ENCODE measurements around the gene ADGRG4.
"Not testable (repeated sequence)": the region's sequence is repeated elsewhere in the genome, so short reads cannot be mapped to it uniquely, and the experiment has no call there.

The ADGRG4 gene

GRCh38 chrX:136300721-136301120, at the start of gene ADGRG4:
Gene ADGRG4 (plus strand): TSS chrX:136300963. CDS start chrX:136308778, 7,815 bp downstream.
- H3K36me3 ChIP-seq (ENCODE audit: insufficient read depth, insufficient read length, low read length); DNase-seq (ENCODE audit: low read depth, low spot score); H3K27me3 ChIP-seq (ENCODE audit: insufficient read depth, insufficient read length); H3K9ac ChIP-seq (ENCODE audit: insufficient read length, low read depth); H3K9me3 ChIP-seq (ENCODE audit: insufficient read depth, low read length); H3K4me1 ChIP-seq (ENCODE audit: insufficient read depth, insufficient read length); H3K4me3 ChIP-seq (ENCODE audit: insufficient read length, low read depth): not testable (repeated sequence)

GRCh38 chrX:136251041-136251991, 49.4 kb upstream of the ADGRG4 start, which contains the start of gene MAP7D3:
Gene MAP7D3 (minus strand): TSS chrX:136251400. CDS start chrX:136251358, 42 bp downstream.
- no peaks in the 10 kb centered on the region for H3K27me3 ChIP-seq (ENCODE audit: insufficient read depth, insufficient read length)
- peak within 1 kb of the TSS; percentile 43 for H3K4me3 ChIP-seq (ENCODE audit: insufficient read length, low read depth)
- H3K9me3 ChIP-seq (ENCODE audit: insufficient read depth, low read length), result no peaks in the 10 kb centered on the region
- DNase-seq (ENCODE audit: low read depth, low spot score), result no peak
- no peaks in the 10 kb centered on the region for H3K4me1 ChIP-seq (ENCODE audit: insufficient read depth, insufficient read length)
- H3K9ac ChIP-seq (ENCODE audit: insufficient read length, low read depth), result peak within 1 kb of the TSS; percentile 72
- no peak for TF ChIP-seq SUZ12 (IDR thresholded peaks at IDR 0.05; ENCODE audit: extremely low read depth, insufficient read depth, insufficient read length)
- TF ChIP-seq ZNF274 (IDR thresholded peaks at IDR 0.05; ENCODE audit: low read depth, low read length), result no peak
- TF ChIP-seq YY1 (IDR thresholded peaks at IDR 0.05; ENCODE audit: insufficient read depth, insufficient read length), result no peak
- H3K36me3 ChIP-seq (ENCODE audit: insufficient read depth, insufficient read length, low read length), result no peaks in the 10 kb centered on the region

GRCh38 chrX:136255541-136255940, 45.2 kb upstream of the ADGRG4 start:
- no peak for DNase-seq (ENCODE audit: low read depth, low spot score)
- H3K4me3 ChIP-seq (ENCODE audit: insufficient read length, low read depth), result no peak overlapping the region
- no peak overlapping the region for H3K9ac ChIP-seq (ENCODE audit: insufficient read length, low read depth)
- no peaks in the 10 kb centered on the region for H3K9me3 ChIP-seq (ENCODE audit: insufficient read depth, low read length)
- TF ChIP-seq SUZ12 (IDR thresholded peaks at IDR 0.05; ENCODE audit: extremely low read depth, insufficient read depth, insufficient read length) (no peak), YY1 (IDR thresholded peaks at IDR 0.05; ENCODE audit: insufficient read depth, insufficient read length) (no peak), ZNF274 (IDR thresholded peaks at IDR 0.05; ENCODE audit: low read depth, low read length) (no peak)
- no peaks in the 10 kb centered on the region for H3K27me3 ChIP-seq (ENCODE audit: insufficient read depth, insufficient read length)
- no peaks in the 10 kb centered on the region for H3K36me3 ChIP-seq (ENCODE audit: insufficient read depth, insufficient read length, low read length)
- no peaks in the 10 kb centered on the region for H3K4me1 ChIP-seq (ENCODE audit: insufficient read depth, insufficient read length)

- DNase-seq (ENCODE audit: low read depth, low spot score), result no peak
- H3K9ac ChIP-seq (ENCODE audit: insufficient read length, low read depth), result no peak overlapping the region
- no peaks in the 10 kb centered on the region for H3K9me3 ChIP-seq (ENCODE audit: insufficient read depth, low read length)
- H3K27me3 ChIP-seq (ENCODE audit: insufficient read depth, insufficient read length), result no peaks in the 10 kb centered on the region
- H3K36me3 ChIP-seq (ENCODE audit: insufficient read depth, insufficient read length, low read length), result no peaks in the 10 kb centered on the region
- H3K4me3 ChIP-seq (ENCODE audit: insufficient read length, low read depth), result no peak overlapping the region
- H3K4me1 ChIP-seq (ENCODE audit: insufficient read depth, insufficient read length), result no peaks in the 10 kb centered on the region
- TF ChIP-seq SUZ12 (IDR thresholded peaks at IDR 0.05; ENCODE audit: extremely low read depth, insufficient read depth, insufficient read length), result no peak
- no peak for TF ChIP-seq ZNF274 (IDR thresholded peaks at IDR 0.05; ENCODE audit: low read depth, low read length)
- TF ChIP-seq YY1 (IDR thresholded peaks at IDR 0.05; ENCODE audit: insufficient read depth, insufficient read length), result no peak
These were observed 44.7 kb upstream of the ADGRG4 start for GRCh38 chrX:136256026-136256425.

GRCh38 chrX:136258951-136259350, 41.8 kb upstream of the ADGRG4 start:
- no peaks in the 10 kb centered on the region for H3K27me3 ChIP-seq (ENCODE audit: insufficient read depth, insufficient read length)
- no peak overlapping the region for H3K4me3 ChIP-seq (ENCODE audit: insufficient read length, low read depth)
- no peak overlapping the region for H3K9ac ChIP-seq (ENCODE audit: insufficient read length, low read depth)
- TF ChIP-seq ZNF274 (IDR thresholded peaks at IDR 0.05; ENCODE audit: low read depth, low read length), result no peak
- no peak for TF ChIP-seq YY1 (IDR thresholded peaks at IDR 0.05; ENCODE audit: insufficient read depth, insufficient read length)
- no peak for TF ChIP-seq SUZ12 (IDR thresholded peaks at IDR 0.05; ENCODE audit: extremely low read depth, insufficient read depth, insufficient read length)
- H3K36me3 ChIP-seq (ENCODE audit: insufficient read depth, insufficient read length, low read length), result no peaks in the 10 kb centered on the region
- no peaks in the 10 kb centered on the region for H3K9me3 ChIP-seq (ENCODE audit: insufficient read depth, low read length)
- no peaks in the 10 kb centered on the region for H3K4me1 ChIP-seq (ENCODE audit: insufficient read depth, insufficient read length)
- no peak for DNase-seq (ENCODE audit: low read depth, low spot score)

GRCh38 chrX:136259543-136259942, 41.2 kb upstream of the ADGRG4 start:
- no peak for DNase-seq (ENCODE audit: low read depth, low spot score)

GRCh38 chrX:136260776-136261175, 40.0 kb upstream of the ADGRG4 start:
- H3K4me1 ChIP-seq (ENCODE audit: insufficient read depth, insufficient read length), result no peaks in the 10 kb centered on the region
- DNase-seq (ENCODE audit: low read depth, low spot score), result no peak
- no peak for TF ChIP-seq YY1 (IDR thresholded peaks at IDR 0.05; ENCODE audit: insufficient read depth, insufficient read length)
- TF ChIP-seq SUZ12 (IDR thresholded peaks at IDR 0.05; ENCODE audit: extremely low read depth, insufficient read depth, insufficient read length), result no peak
- no peak for TF ChIP-seq ZNF274 (IDR thresholded peaks at IDR 0.05; ENCODE audit: low read depth, low read length)
- H3K9ac ChIP-seq (ENCODE audit: insufficient read length, low read depth), result no peak overlapping the region
- no peaks in the 10 kb centered on the region for H3K27me3 ChIP-seq (ENCODE audit: insufficient read depth, insufficient read length)
- no peaks in the 10 kb centered on the region for H3K36me3 ChIP-seq (ENCODE audit: insufficient read depth, insufficient read length, low read length)
- no peak overlapping the region for H3K4me3 ChIP-seq (ENCODE audit: insufficient read length, low read depth)
- no peaks in the 10 kb centered on the region for H3K9me3 ChIP-seq (ENCODE audit: insufficient read depth, low read length)

More at GRCh38 chrX:136259543-136259942, 41.2 kb upstream of the ADGRG4 start:
- Histone ChIP-seq H3K9me3 (ENCODE audit: insufficient read depth, low read length) (no peaks in the 10 kb centered on the region), H3K4me1 (ENCODE audit: insufficient read depth, insufficient read length) (no peaks in the 10 kb centered on the region), H3K9ac (ENCODE audit: insufficient read length, low read depth) (no peak overlapping the region), H3K4me3 (ENCODE audit: insufficient read length, low read depth) (no peak overlapping the region), H3K36me3 (ENCODE audit: insufficient read depth, insufficient read length, low read length) (no peaks in the 10 kb centered on the region), H3K27me3 (ENCODE audit: insufficient read depth, insufficient read length) (no peaks in the 10 kb centered on the region)
- no peak for TF ChIP-seq SUZ12 (IDR thresholded peaks at IDR 0.05; ENCODE audit: extremely low read depth, insufficient read depth, insufficient read length)
- TF ChIP-seq ZNF274 (IDR thresholded peaks at IDR 0.05; ENCODE audit: low read depth, low read length), result no peak
- no peak for TF ChIP-seq YY1 (IDR thresholded peaks at IDR 0.05; ENCODE audit: insufficient read depth, insufficient read length)
